RWPE2 (cell line): ENCODE results near the gene DENND2C.
"Not testable (repeated sequence)": the region's sequence is repeated elsewhere in the genome, so short reads cannot be mapped to it uniquely, and the experiment has no call there.

Source experiments
- ATAC-seq: fragments of 200-7000 bp; cut with Tn5 transposase; 3 replicates; pipeline ENCODE4 v1.9.1; 2021; ENCODE audit warnings: low read depth
- DNase-seq: peaks from one replicate; pipeline ENCODE4 v3.0.0-alpha.2; 2020; ENCODE audit warnings: low spot score
- H3K27ac ChIP-seq: fragments of 450-650 bp; 2 replicates; pipeline ENCODE4 v1.5.1; 2017; ENCODE audit warnings: mild to moderate bottlenecking; ENCODE audit not compliant: poor library complexity, severe bottlenecking
- H3K27me3 ChIP-seq: fragments of 250-450 bp; sonication (Bioruptor Pico); 2 replicates; pipeline ENCODE4 v1.5.1; 2021; ENCODE audit warnings: mild to moderate bottlenecking, moderate library complexity; ENCODE audit not compliant: insufficient read depth, poor library complexity, severe bottlenecking
- H3K36me3 ChIP-seq: fragments of 250-450 bp; sonication (Bioruptor Pico); 2 replicates; pipeline ENCODE4 v1.5.1; 2020; ENCODE audit warnings: low read depth, mild to moderate bottlenecking, moderate library complexity
- H3K4me1 ChIP-seq: fragments of 250-450 bp; sonication (Bioruptor Pico); 2 replicates; pipeline ENCODE4 v1.5.1; 2021; ENCODE audit warnings: mild to moderate bottlenecking, moderate library complexity; ENCODE audit not compliant: insufficient read depth, poor library complexity, severe bottlenecking
- H3K4me3 ChIP-seq: fragments of 250-450 bp; sonication (Bioruptor Pico); 2 replicates; pipeline ENCODE4 v1.5.1; 2021; ENCODE audit warnings: mild to moderate bottlenecking, moderate library complexity; ENCODE audit not compliant: severe bottlenecking
- H3K9me3 ChIP-seq: fragments of 250-450 bp; sonication (Bioruptor Pico); 2 replicates; pipeline ENCODE4 v1.5.1; 2021; ENCODE audit warnings: mild to moderate bottlenecking, moderate library complexity; ENCODE audit not compliant: severe bottlenecking
- TF ChIP-seq, protein P1 (sequence below): fragments of 450-650 bp; IDR thresholded peaks from one replicate; pipeline ENCODE4 v1.5.1; 2017; ENCODE audit warnings: mild to moderate bottlenecking, moderate library complexity; ENCODE audit not compliant: poor library complexity, severe bottlenecking

Gene DENND2C

DNA sequence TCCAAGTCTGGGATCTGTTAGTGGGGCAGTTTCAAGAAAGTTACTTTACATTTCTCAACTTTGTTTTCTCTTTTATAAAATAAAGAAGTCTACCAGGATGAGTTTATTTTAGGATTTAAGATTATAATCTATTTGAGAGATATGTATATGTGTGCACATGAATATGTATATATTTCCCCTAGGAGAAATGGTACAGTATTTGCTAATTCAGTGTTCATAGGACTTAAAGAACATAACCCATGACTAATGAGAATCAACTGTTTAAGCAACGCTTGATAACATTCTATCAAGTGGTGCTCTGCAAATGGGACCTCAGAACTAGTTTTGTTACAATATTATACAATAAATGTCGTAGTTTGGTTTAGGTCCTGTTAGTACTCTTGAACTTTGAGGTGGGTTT lies 95.5 kb downstream of the DENND2C start:
- DNase-seq: no peak
- TF ChIP-seq, protein P1, sequence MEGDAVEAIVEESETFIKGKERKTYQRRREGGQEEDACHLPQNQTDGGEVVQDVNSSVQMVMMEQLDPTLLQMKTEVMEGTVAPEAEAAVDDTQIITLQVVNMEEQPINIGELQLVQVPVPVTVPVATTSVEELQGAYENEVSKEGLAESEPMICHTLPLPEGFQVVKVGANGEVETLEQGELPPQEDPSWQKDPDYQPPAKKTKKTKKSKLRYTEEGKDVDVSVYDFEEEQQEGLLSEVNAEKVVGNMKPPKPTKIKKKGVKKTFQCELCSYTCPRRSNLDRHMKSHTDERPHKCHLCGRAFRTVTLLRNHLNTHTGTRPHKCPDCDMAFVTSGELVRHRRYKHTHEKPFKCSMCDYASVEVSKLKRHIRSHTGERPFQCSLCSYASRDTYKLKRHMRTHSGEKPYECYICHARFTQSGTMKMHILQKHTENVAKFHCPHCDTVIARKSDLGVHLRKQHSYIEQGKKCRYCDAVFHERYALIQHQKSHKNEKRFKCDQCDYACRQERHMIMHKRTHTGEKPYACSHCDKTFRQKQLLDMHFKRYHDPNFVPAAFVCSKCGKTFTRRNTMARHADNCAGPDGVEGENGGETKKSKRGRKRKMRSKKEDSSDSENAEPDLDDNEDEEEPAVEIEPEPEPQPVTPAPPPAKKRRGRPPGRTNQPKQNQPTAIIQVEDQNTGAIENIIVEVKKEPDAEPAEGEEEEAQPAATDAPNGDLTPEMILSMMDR: no peak
- Histone ChIP-seq H3K4me1 (no peaks in the 10 kb centered on the region), H3K36me3 (peaks cover 86% of the 10 kb centered on the region), H3K27ac (no peak overlapping the region), H3K9me3 (no peaks in the 10 kb centered on the region), H3K4me3 (no peak overlapping the region), H3K27me3 (no peaks in the 10 kb centered on the region)
- no peak for ATAC-seq

DNA sequence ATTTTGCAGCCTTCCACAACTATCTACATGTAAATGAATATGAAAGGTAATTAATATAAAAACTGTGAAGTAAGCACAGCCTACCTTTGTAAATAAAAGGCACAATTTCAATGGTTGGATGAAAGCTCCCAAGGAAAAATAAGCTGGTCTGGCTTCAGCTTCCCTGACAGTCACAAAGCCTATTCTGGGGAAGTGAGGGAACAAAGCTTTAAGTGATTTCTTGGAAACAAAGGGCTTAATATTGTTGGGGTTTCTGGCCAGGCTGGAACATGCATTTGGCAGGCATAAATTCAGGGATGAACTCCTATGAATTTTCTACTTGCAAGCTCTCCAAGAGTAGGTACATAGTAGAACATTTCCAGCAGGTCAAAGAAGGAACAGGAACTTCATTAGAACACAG lies 105.7 kb downstream of the DENND2C start:
- H3K9me3 ChIP-seq: no peaks in the 10 kb centered on the region
- DNase-seq (no peak), ATAC-seq (no peak)
- no peaks in the 10 kb centered on the region for H3K27me3 ChIP-seq
- no peak overlapping the region for H3K27ac ChIP-seq
- peaks cover 30% of the 10 kb centered on the region for H3K36me3 ChIP-seq
- no peak overlapping the region for H3K4me3 ChIP-seq
- TF ChIP-seq, protein P1: no peak
- H3K4me1 ChIP-seq: no peaks in the 10 kb centered on the region

DNA sequence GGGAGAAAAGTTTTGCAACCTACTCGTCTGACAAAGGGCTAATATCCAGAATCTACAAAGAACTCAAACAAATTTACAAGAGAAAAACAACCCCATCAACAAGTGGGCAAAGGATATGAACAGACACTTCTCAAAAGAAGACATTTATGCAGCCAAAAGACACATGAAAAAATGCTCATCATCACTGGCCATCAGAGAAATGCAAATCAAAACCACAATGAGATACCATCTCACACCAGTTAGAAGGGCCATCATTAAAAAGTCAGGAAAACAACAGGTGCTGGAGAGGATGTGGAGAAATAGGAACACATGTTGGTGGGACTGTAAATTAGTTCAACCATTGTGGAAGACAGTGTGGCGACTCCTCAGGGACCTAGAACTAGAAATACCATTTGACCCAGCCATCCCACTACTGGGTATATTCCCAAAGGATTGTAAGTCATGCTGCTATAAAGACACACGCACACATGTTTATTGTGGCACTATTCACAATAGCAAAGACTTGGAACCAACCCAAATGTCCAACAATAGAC lies 106.8 kb downstream of the DENND2C start:
- not testable (repeated sequence) for ATAC-seq, H3K27ac ChIP-seq, DNase-seq

DNA sequence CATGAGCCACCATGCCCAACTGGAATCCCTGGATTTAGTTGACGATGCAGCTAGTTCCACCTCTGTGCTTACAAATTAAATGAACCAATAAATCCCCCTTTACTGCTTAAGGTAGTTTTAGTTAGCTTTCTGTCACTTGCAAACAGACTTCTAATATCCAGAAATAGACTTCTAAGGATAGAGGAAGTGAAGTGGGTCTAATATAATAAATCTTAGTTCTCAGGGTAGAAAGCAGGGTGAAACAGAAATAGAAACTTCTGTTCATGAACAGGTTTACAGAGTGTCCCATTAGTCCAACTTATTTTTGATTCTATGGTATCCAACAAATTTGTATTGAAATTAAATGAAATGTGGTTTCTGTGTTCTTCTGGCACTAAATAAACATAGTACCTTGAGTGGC lies 108.5 kb downstream of the DENND2C start:
- Histone ChIP-seq H3K36me3 (peaks cover 8% of the 10 kb centered on the region; the same call in 1 of the 2 replicates), H3K27ac (no peak overlapping the region), H3K4me1 (no peaks in the 10 kb centered on the region), H3K9me3 (no peaks in the 10 kb centered on the region), H3K27me3 (no peaks in the 10 kb centered on the region), H3K4me3 (no peak overlapping the region)
- TF ChIP-seq, protein P1: no peak
- DNase-seq: no peak
- ATAC-seq: no peak

More for the DNA sequence above, 106.8 kb downstream of the DENND2C start:
- H3K4me1 ChIP-seq, H3K9me3 ChIP-seq, H3K4me3 ChIP-seq, H3K27me3 ChIP-seq: not testable (repeated sequence)
- peaks cover 19% of the 10 kb centered on the region; the same call in 1 of the 2 replicates for H3K36me3 ChIP-seq

DNA sequence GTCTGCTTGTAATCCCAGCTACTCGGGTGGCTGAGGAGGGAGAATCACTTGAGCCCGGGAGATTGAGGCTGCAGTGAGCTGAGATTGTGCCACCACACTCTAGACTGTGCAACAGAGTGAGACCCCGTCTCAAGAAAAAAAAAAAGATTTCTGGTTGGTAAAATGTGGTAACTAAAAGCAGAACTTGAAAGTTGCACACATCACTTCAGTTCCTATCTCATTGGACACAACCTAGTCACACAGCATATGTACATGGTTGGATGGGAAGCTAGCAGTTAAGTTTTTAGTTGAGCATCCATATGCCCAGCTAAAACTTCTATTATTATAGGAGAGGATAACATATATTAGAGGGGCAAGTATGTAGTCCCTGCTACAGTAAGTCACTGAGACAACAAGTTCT lies 110.5 kb downstream of the DENND2C start:
- DNase-seq (no peak), ATAC-seq (no peak)
- Histone ChIP-seq H3K4me1 (no peaks in the 10 kb centered on the region), H3K9me3 (no peaks in the 10 kb centered on the region), H3K27me3 (no peaks in the 10 kb centered on the region), H3K27ac (no peak overlapping the region), H3K4me3 (no peak overlapping the region), H3K36me3 (no peaks in the 10 kb centered on the region)
- TF ChIP-seq, protein P1: no peak
